Neural cell (in vitro differentiated cells): Measurements from ENCODE around the gene CAMK2D. TPM values are rescaled to one million over a fixed set of nuclear protein-coding genes. Genes with fewer than 3 reads are reported as not detected.

Experiments
- H2AFZ ChIP-seq: fragments of 200-600, 300-800 bp; sonication (generic), shearing (Covaris generic); 2 replicates; pipeline ENCODE4 v1.6.0; 2014; ENCODE audit warnings: low read depth, mild to moderate bottlenecking, antibody characterized with exemption, low read length, moderate library complexity
- H3F3A ChIP-seq: fragments of 200-600 bp; shearing (Covaris generic); 2 replicates; pipeline ENCODE4 v1.6.1; 2016; ENCODE audit warnings: mild to moderate bottlenecking, moderate library complexity, mixed read lengths, antibody characterized with exemption, low read length; ENCODE audit not compliant: insufficient read depth, poor library complexity, severe bottlenecking
- H3K27ac ChIP-seq: fragments of 200-600, 300-800 bp; sonication (generic), shearing (Covaris generic); 2 replicates; pipeline ENCODE4 v1.5.1; 2014; ENCODE audit warnings: mild to moderate bottlenecking, low read length, moderate library complexity
- H3K27me3 ChIP-seq: fragments of 300-800, 200-600 bp; sonication (generic), shearing (Covaris generic); 2 replicates; pipeline ENCODE4 v1.6.0; 2014; ENCODE audit warnings: mild to moderate bottlenecking, low read depth, low read length, moderate library complexity; ENCODE audit not compliant: insufficient read depth
- H3K36me3 ChIP-seq: fragments of 300-800, 200-600 bp; sonication (generic), shearing (Covaris generic); 2 replicates; pipeline ENCODE4 v1.5.1; 2014; ENCODE audit warnings: mild to moderate bottlenecking, antibody characterized with exemption, low read length, moderate library complexity; ENCODE audit not compliant: insufficient read depth
- H3K4me2 ChIP-seq: fragments of 300-800, 200-600 bp; sonication (generic), shearing (Covaris generic); 2 replicates; pipeline ENCODE4 v1.6.0; 2014; ENCODE audit warnings: mild to moderate bottlenecking, low read length
- H3K4me3 ChIP-seq: fragments of 300-800, 200-600 bp; sonication (generic), shearing (Covaris generic); 2 replicates; pipeline ENCODE4 v1.5.1; 2014; ENCODE audit warnings: mild to moderate bottlenecking, low read length, moderate library complexity
- H3K79me2 ChIP-seq: fragments of 200-600 bp; shearing (Covaris generic); replicated peaks from 2 replicates; pipeline ENCODE4 v1.6.0; 2014; ENCODE audit warnings: mild to moderate bottlenecking, low read length, moderate library complexity; ENCODE audit not compliant: insufficient read depth
- H3K9ac ChIP-seq: fragments of 300-800, 200-600 bp; sonication (generic), shearing (Covaris generic); 2 replicates; pipeline ENCODE4 v1.6.1; 2016; ENCODE audit warnings: mild to moderate bottlenecking, low read length, mixed read lengths
- H3K9me2 ChIP-seq: fragments of 200-600 bp; shearing (Covaris generic); 2 replicates; pipeline ENCODE4 v1.6.1; 2016; ENCODE audit warnings: mild to moderate bottlenecking, low read length, mixed read lengths; ENCODE audit not compliant: insufficient read depth
- H3K9me3 ChIP-seq: fragments of 200-600, 300-800 bp; sonication (generic), shearing (Covaris generic); 2 replicates; pipeline ENCODE4 v1.6.1; 2016; ENCODE audit warnings: mild to moderate bottlenecking, mixed run types, low read length, moderate library complexity, mixed read lengths
- H4K20me1 ChIP-seq: fragments of 200-600 bp; shearing (Covaris generic); 2 replicates; pipeline ENCODE4 v1.6.1; 2016; ENCODE audit warnings: mild to moderate bottlenecking, mixed run types; ENCODE audit not compliant: insufficient read depth
- EP300 ChIP-seq: fragments of 450-650 bp; conservative IDR thresholded peaks from 2 replicates; pipeline ENCODE4 v1.6.1; 2014; ENCODE audit warnings: antibody characterized with exemption, mild to moderate bottlenecking, moderate library complexity; ENCODE audit not compliant: poor library complexity, severe bottlenecking
- EZH2 ChIP-seq: fragments of 200-600, 300-800 bp; shearing (Covaris generic), sonication (generic); IDR thresholded peaks from 2 replicates; pipeline ENCODE4 v1.6.1; 2014; ENCODE audit warnings: antibody characterized with exemption, low read length, borderline replicate concordance, mild to moderate bottlenecking; ENCODE audit not compliant: insufficient read depth, poor library complexity, severe bottlenecking
- MXI1 ChIP-seq: fragments of 450-650 bp; conservative IDR thresholded peaks from 2 replicates; pipeline ENCODE4 v1.6.1; 2014; ENCODE audit warnings: antibody characterized with exemption, mild to moderate bottlenecking; ENCODE audit not compliant: poor library complexity, severe bottlenecking
- POLR2AphosphoS5 ChIP-seq: IDR thresholded peaks from 2 replicates; pipeline ENCODE4 v1.6.1; 2012
- RAD21 ChIP-seq: fragments of 450-650 bp; conservative IDR thresholded peaks from 2 replicates; pipeline ENCODE4 v1.6.1; 2014; ENCODE audit warnings: antibody characterized with exemption, mild to moderate bottlenecking, moderate library complexity
- SMC3 ChIP-seq: fragments of 450-650 bp; conservative IDR thresholded peaks from 2 replicates; pipeline ENCODE4 v1.6.1; 2014; ENCODE audit warnings: antibody characterized with exemption, mild to moderate bottlenecking, moderate library complexity; ENCODE audit not compliant: poor library complexity
- TAF1 ChIP-seq: IDR thresholded peaks from 2 replicates; pipeline ENCODE4 v1.6.1; 2012; ENCODE audit warnings: low read depth
- polyA plus RNA-seq: library from polyadenylated mRNA; depleted of rRNA; stranded (reverse); fragments of >200 nt; gene quantifications from 2 replicates; pipeline ENCODE4 v1.2.3, GENCODE V29; 2014
- TF ChIP-seq, protein P1 (sequence below): fragments of 450-650 bp; IDR thresholded peaks from 2 replicates; pipeline ENCODE4 v1.5.1; 2014; ENCODE audit warnings: antibody characterized with exemption, mild to moderate bottlenecking, moderate library complexity; ENCODE audit not compliant: poor library complexity, severe bottlenecking
- TF ChIP-seq, protein P2 (sequence below): IDR thresholded peaks from 2 replicates; pipeline ENCODE4 v1.6.1; 2012; ENCODE audit warnings: borderline replicate concordance

Gene CAMK2D
- polyA plus RNA-seq, 1 donor from 2014 or later, result 27.1 TPM

DNA sequence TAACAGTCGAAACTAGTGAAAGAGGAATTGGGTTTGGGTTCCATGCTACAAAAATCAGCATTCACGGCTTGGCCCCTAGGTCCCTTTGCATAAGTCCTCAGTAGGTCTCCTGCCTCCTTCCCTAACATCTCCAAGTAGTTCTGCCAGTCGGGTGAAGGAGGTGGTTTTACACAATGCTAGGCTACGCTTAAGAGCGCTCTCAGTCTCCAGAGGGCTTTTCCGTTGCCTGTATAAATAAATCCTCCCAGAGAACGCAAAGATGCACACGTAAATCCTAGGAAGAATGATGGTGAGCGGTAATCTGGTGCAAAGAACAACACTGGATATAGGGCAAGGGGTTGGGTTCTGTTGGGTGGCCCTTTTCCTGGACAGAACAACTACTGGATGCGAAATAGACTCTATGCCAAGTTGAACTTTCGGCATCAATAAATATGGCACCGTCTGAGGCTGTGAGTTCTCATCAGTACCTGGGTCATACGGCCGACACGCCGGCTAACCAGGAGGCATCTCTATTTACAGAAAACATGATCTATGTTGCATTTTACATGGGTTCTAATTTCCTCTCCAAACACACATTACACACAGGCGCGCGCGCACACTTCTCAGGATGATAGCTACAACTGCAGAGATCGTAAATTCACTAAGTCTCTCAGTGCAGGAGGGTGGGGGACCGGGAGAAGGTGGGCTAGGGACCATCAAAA, 1.3 kb downstream of the CAMK2D start:
- Histone ChIP-seq H3K27me3 (no peaks in the 10 kb centered on the region), H3K27ac (peak overlapping the region; percentile 91), H3F3A (peaks cover 10% of the 10 kb centered on the region), H3K79me2 (peaks cover 33% of the 10 kb centered on the region), H3K4me3 (peak overlapping the region; percentile 85), H3K36me3 (no peaks in the 10 kb centered on the region), H3K4me2 (peak overlapping the region; percentile 86), H2AFZ (peak overlapping the region; percentile 57), H4K20me1 (no peaks in the 10 kb centered on the region), H3K9ac (peak overlapping the region; percentile 75), H3K9me3 (no peaks in the 10 kb centered on the region), H3K9me2 (no peaks in the 10 kb centered on the region)
- TF ChIP-seq RAD21 (peak; percentile 38), POLR2AphosphoS5 (peak; percentile 1), EP300 (no peak), TAF1 (no peak), SMC3 (peak; percentile 40), EZH2 (no peak), MXI1 (peak; percentile 55)
- TF ChIP-seq, protein P1, sequence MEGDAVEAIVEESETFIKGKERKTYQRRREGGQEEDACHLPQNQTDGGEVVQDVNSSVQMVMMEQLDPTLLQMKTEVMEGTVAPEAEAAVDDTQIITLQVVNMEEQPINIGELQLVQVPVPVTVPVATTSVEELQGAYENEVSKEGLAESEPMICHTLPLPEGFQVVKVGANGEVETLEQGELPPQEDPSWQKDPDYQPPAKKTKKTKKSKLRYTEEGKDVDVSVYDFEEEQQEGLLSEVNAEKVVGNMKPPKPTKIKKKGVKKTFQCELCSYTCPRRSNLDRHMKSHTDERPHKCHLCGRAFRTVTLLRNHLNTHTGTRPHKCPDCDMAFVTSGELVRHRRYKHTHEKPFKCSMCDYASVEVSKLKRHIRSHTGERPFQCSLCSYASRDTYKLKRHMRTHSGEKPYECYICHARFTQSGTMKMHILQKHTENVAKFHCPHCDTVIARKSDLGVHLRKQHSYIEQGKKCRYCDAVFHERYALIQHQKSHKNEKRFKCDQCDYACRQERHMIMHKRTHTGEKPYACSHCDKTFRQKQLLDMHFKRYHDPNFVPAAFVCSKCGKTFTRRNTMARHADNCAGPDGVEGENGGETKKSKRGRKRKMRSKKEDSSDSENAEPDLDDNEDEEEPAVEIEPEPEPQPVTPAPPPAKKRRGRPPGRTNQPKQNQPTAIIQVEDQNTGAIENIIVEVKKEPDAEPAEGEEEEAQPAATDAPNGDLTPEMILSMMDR, result no peak
- TF ChIP-seq, protein P2, sequence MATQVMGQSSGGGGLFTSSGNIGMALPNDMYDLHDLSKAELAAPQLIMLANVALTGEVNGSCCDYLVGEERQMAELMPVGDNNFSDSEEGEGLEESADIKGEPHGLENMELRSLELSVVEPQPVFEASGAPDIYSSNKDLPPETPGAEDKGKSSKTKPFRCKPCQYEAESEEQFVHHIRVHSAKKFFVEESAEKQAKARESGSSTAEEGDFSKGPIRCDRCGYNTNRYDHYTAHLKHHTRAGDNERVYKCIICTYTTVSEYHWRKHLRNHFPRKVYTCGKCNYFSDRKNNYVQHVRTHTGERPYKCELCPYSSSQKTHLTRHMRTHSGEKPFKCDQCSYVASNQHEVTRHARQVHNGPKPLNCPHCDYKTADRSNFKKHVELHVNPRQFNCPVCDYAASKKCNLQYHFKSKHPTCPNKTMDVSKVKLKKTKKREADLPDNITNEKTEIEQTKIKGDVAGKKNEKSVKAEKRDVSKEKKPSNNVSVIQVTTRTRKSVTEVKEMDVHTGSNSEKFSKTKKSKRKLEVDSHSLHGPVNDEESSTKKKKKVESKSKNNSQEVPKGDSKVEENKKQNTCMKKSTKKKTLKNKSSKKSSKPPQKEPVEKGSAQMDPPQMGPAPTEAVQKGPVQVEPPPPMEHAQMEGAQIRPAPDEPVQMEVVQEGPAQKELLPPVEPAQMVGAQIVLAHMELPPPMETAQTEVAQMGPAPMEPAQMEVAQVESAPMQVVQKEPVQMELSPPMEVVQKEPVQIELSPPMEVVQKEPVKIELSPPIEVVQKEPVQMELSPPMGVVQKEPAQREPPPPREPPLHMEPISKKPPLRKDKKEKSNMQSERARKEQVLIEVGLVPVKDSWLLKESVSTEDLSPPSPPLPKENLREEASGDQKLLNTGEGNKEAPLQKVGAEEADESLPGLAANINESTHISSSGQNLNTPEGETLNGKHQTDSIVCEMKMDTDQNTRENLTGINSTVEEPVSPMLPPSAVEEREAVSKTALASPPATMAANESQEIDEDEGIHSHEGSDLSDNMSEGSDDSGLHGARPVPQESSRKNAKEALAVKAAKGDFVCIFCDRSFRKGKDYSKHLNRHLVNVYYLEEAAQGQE, result no peak

DNA sequence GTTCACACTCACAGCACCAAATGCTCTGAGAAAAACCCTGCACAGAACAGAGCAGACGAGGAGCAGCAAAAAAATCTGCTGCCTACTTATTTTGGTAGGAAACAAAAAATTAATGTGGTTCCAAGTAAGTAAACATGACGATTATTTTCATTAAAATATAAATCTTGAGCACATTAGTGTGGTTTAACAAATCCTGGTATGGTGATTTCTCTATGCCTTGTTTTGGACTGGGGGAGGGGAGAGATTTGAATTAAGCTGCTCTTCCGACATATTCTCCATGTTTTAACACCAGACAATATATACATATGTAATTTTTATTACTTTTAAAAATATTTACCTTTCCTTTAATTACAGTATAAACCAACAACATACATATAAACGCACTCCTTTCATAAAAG, 1.8 kb downstream of the CAMK2D start:
- Histone ChIP-seq H3K4me3 (peak overlapping the region; percentile 85), H3K27me3 (no peaks in the 10 kb centered on the region), H3K9ac (peak overlapping the region; percentile 75), H3K9me2 (no peaks in the 10 kb centered on the region), H3K27ac (peak overlapping the region; percentile 91), H4K20me1 (no peaks in the 10 kb centered on the region), H3F3A (peaks cover 10% of the 10 kb centered on the region), H3K79me2 (peaks cover 39% of the 10 kb centered on the region), H3K9me3 (no peaks in the 10 kb centered on the region), H3K36me3 (no peaks in the 10 kb centered on the region), H3K4me2 (peak overlapping the region; percentile 86), H2AFZ (peak overlapping the region; percentile 57)
- TF ChIP-seq SMC3 (no peak), EZH2 (no peak), MXI1 (no peak), EP300 (no peak), POLR2AphosphoS5 (no peak), TAF1 (no peak), RAD21 (no peak)
- TF ChIP-seq, protein P1, result no peak
- TF ChIP-seq, protein P2, result no peak
